ENCODE measurements around the gene SV2B.

The SV2B gene

GRCh38 chr15:91135201-91136130 lies 35.4 kb downstream of the SV2B start:
- no peak for DNase-seq (ENCODE audit: extremely low read depth in 1 of 2, low read depth in 1 of 2)

- no peak for DNase-seq (ENCODE audit: extremely low read depth in 1 of 2, low read depth in 1 of 2)
Measured at GRCh38 chr15:91136386-91136923, 36.4 kb downstream of the SV2B start.

- no peak for DNase-seq (ENCODE audit: extremely low read depth in 1 of 2, low read depth in 1 of 2)
Measured at GRCh38 chr15:91140601-91141000, 40.5 kb downstream of the SV2B start.

GRCh38 chr15:91141097-91141496 lies 41.0 kb downstream of the SV2B start:
- no peak for DNase-seq (ENCODE audit: extremely low read depth in 1 of 2, low read depth in 1 of 2)

GRCh38 chr15:91142106-91142744 lies 42.2 kb downstream of the SV2B start:
- DNase-seq (ENCODE audit: extremely low read depth in 1 of 2, low read depth in 1 of 2) = no peak

- DNase-seq (ENCODE audit: extremely low read depth in 1 of 2, low read depth in 1 of 2) = no peak
Measured at GRCh38 chr15:91142946-91143345, 42.9 kb downstream of the SV2B start.

GRCh38 chr15:91146728-91147127 lies 46.7 kb downstream of the SV2B start:
- DNase-seq (ENCODE audit: extremely low read depth in 1 of 2, low read depth in 1 of 2) = no peak

- DNase-seq (ENCODE audit: extremely low read depth in 1 of 2, low read depth in 1 of 2) = no peak
Measured at GRCh38 chr15:91148243-91148642, 48.2 kb downstream of the SV2B start.

- no peak for DNase-seq (ENCODE audit: extremely low read depth in 1 of 2, low read depth in 1 of 2)
Measured at GRCh38 chr15:91150502-91151160, 50.6 kb downstream of the SV2B start.

GRCh38 chr15:91151781-91152563 lies 51.9 kb downstream of the SV2B start:
- no peak for DNase-seq (ENCODE audit: extremely low read depth in 1 of 2, low read depth in 1 of 2)

GRCh38 chr15:91152896-91153581 lies 53.0 kb downstream of the SV2B start:
- DNase-seq (ENCODE audit: extremely low read depth in 1 of 2, low read depth in 1 of 2) = no peak

- DNase-seq (ENCODE audit: extremely low read depth in 1 of 2, low read depth in 1 of 2) = no peak
Measured at GRCh38 chr15:91153954-91154353, 53.9 kb downstream of the SV2B start.

- no peak for DNase-seq (ENCODE audit: extremely low read depth in 1 of 2, low read depth in 1 of 2)
Measured at GRCh38 chr15:91156175-91156726, 56.2 kb downstream of the SV2B start.

- no peak for DNase-seq (ENCODE audit: extremely low read depth in 1 of 2, low read depth in 1 of 2)
Measured at GRCh38 chr15:91158415-91159394, 58.6 kb downstream of the SV2B start.

- DNase-seq (ENCODE audit: extremely low read depth in 1 of 2, low read depth in 1 of 2) = no peak
Measured at GRCh38 chr15:91165850-91166249, 65.8 kb downstream of the SV2B start.

- DNase-seq (ENCODE audit: extremely low read depth in 1 of 2, low read depth in 1 of 2) = no peak
Measured at GRCh38 chr15:91168457-91168856, 68.4 kb downstream of the SV2B start.

- no peak for DNase-seq (ENCODE audit: extremely low read depth in 1 of 2, low read depth in 1 of 2)
Measured at GRCh38 chr15:91171334-91171733, 71.3 kb downstream of the SV2B start.

GRCh38 chr15:91182101-91182500 lies 82.0 kb downstream of the SV2B start:
- no peak for DNase-seq (ENCODE audit: extremely low read depth in 1 of 2, low read depth in 1 of 2)

- no peak for DNase-seq (ENCODE audit: extremely low read depth in 1 of 2, low read depth in 1 of 2)
Measured at GRCh38 chr15:91183596-91183995, 83.5 kb downstream of the SV2B start.
